ENCODE measurements around the gene ZDHHC16. TPM values are rescaled to one million over a fixed set of nuclear protein-coding genes. Genes with fewer than 3 reads are reported as not detected.

ZDHHC16 gene
- polyA plus RNA-seq, 3 donors = 16.3 to 26.4 (median 24.1) TPM

DNA sequence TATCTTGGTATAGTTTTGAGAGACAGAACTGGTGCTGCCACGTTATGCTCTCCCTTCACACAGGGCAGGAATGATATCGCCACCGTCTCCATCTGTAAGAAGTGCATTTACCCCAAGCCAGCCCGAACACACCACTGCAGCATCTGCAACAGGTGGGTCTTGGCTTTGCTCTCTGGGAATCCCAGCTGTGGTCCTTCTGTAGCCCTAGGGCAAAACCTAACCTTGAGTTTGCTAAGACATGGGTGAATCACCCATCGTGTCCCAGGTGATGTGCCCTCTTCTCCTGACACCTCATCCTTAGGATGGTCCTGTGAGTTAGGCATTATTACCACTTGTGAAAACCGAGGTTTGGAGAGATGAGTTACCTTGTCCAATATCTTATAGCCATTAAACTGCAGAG, 6.4 kb downstream of the ZDHHC16 start:
- H3K9ac ChIP-seq (ENCODE audit: insufficient read depth, low read length, poor library complexity, severe bottlenecking) = no peak overlapping the region
- Mint-ChIP-seq H3K36me3 (peaks cover 51 to 67% of the 10 kb centered on the region in 2 donors), H3K9me3 (no peaks in the 10 kb centered on the region), H3K4me1 (peaks cover 13% of the 10 kb centered on the region), H3K4me3 (no peak overlapping the region), H3K27me3 (ENCODE audit: low read depth in 3 of 3) (peaks cover 0 to 2% (median 0%) of the 10 kb centered on the region in 3 donors), H3K27ac (no peak overlapping the region)
- peaks cover 47 to 72% of the 10 kb centered on the region in 2 donors for H3K36me3 ChIP-seq (replicated peaks in 1 of 2; ENCODE audit: control insufficient read depth in 1 of 2, insufficient read depth in 2 of 2, low read length in 2 of 2)
- intact Hi-C loops (cut with micrococcal nuclease) = no loop called here
- peaks cover 33% of the 10 kb centered on the region for H3K79me2 ChIP-seq (ENCODE audit: insufficient read depth, low read length)
- H3K9me3 ChIP-seq (replicated peaks in 1 of 2; ENCODE audit: control insufficient read depth in 1 of 2, insufficient read depth in 1 of 2, low read length in 2 of 2) = no peaks in the 10 kb centered on the region
- no peak overlapping the region for H2AFZ ChIP-seq (ENCODE audit: insufficient read depth, low read depth, low read length, poor library complexity, severe bottlenecking)
- H3K27ac ChIP-seq (ENCODE audit: low read depth in 1 of 2, low read length in 2 of 2) = peak overlapping the region in 1 of 2 donors; percentile 3
- WGBS (ENCODE audit: insufficient coverage) = 98% methylated on average over 5 of the region's 6 CpGs
- H3K27me3 ChIP-seq (ENCODE audit: control insufficient read depth in 2 of 2, insufficient read depth in 2 of 2, low read length in 2 of 2) = no peaks in the 10 kb centered on the region
- no peak for DNase-seq
- H3K4me1 ChIP-seq (ENCODE audit: control insufficient read depth in 1 of 2, insufficient read depth in 2 of 2, low read length in 2 of 2) = peaks cover 0 to under 1% of the 10 kb centered on the region in 2 donors
- H4K20me1 ChIP-seq (ENCODE audit: insufficient read depth, low read length) = peaks cover 28% of the 10 kb centered on the region
- H3K4me3 ChIP-seq (replicated peaks in 1 of 3; ENCODE audit: low read depth in 2 of 3, low read length in 3 of 3) = no peak overlapping the region
- no peak overlapping the region for H3K4me2 ChIP-seq (replicated peaks; ENCODE audit: extremely low read depth, low read length, poor library complexity, severe bottlenecking)
- TF ChIP-seq, protein P1, sequence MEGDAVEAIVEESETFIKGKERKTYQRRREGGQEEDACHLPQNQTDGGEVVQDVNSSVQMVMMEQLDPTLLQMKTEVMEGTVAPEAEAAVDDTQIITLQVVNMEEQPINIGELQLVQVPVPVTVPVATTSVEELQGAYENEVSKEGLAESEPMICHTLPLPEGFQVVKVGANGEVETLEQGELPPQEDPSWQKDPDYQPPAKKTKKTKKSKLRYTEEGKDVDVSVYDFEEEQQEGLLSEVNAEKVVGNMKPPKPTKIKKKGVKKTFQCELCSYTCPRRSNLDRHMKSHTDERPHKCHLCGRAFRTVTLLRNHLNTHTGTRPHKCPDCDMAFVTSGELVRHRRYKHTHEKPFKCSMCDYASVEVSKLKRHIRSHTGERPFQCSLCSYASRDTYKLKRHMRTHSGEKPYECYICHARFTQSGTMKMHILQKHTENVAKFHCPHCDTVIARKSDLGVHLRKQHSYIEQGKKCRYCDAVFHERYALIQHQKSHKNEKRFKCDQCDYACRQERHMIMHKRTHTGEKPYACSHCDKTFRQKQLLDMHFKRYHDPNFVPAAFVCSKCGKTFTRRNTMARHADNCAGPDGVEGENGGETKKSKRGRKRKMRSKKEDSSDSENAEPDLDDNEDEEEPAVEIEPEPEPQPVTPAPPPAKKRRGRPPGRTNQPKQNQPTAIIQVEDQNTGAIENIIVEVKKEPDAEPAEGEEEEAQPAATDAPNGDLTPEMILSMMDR (IDR thresholded peaks at IDR 0.05) = no peak

DNA sequence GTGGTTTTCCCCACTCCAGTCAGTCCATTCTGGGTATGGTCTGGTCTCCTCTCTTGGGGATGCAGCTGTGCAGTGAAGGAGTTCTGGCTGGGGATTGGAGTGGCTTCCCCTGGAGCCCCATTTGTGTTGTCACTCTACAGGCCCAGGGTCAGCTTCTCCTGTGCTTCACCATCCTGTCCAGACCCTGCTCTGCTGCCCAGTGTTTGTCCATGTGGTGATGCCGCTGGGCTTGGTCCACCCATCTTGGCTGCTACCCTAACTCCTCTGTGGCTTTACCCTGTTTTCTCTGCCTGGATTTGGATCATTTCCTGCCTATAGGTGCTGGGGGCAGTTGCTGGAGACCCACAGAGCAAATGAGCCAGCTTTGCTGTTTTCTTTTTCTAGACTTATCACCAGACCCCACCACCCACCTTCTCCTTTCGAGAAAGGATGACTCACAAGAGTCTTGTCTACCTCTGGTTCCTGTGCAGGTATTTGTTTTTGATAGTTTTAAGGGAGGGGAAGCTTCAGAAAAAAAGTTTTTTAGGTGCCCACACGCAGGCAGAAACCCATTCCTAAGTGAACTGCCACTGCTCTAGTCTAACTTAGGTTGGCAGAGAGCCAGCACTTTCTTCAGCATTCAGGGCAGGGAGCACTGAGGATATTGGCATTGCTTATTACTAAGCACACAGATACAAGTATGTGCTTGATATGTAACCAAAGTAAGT, 8.5 kb downstream of the ZDHHC16 start:
- Histone ChIP-seq H3K9ac (ENCODE audit: insufficient read depth, low read length, poor library complexity, severe bottlenecking) (no peak overlapping the region), H3K4me2 (replicated peaks; ENCODE audit: extremely low read depth, low read length, poor library complexity, severe bottlenecking) (no peak overlapping the region), H3K4me3 (replicated peaks in 1 of 3; ENCODE audit: low read depth in 2 of 3, low read length in 3 of 3) (no peak overlapping the region), H3K27me3 (ENCODE audit: control insufficient read depth in 2 of 2, insufficient read depth in 2 of 2, low read length in 2 of 2) (no peaks in the 10 kb centered on the region), H3K36me3 (replicated peaks in 1 of 2; ENCODE audit: control insufficient read depth in 1 of 2, insufficient read depth in 2 of 2, low read length in 2 of 2) (peaks cover 66 to 93% of the 10 kb centered on the region in 2 donors), H4K20me1 (ENCODE audit: insufficient read depth, low read length) (peaks cover 28% of the 10 kb centered on the region), H3K4me1 (ENCODE audit: control insufficient read depth in 1 of 2, insufficient read depth in 2 of 2, low read length in 2 of 2) (no peaks in the 10 kb centered on the region), H3K27ac (ENCODE audit: low read depth in 1 of 2, low read length in 2 of 2) (peak overlapping the region in 1 of 2 donors; percentile 10), H3K9me3 (replicated peaks in 1 of 2; ENCODE audit: control insufficient read depth in 1 of 2, insufficient read depth in 1 of 2, low read length in 2 of 2) (no peaks in the 10 kb centered on the region), H2AFZ (ENCODE audit: insufficient read depth, low read depth, low read length, poor library complexity, severe bottlenecking) (no peak overlapping the region), H3K79me2 (ENCODE audit: insufficient read depth, low read length) (peaks cover 12% of the 10 kb centered on the region)
- Mint-ChIP-seq H3K27me3 (ENCODE audit: low read depth in 3 of 3) (peaks cover 0 to 2% (median 2%) of the 10 kb centered on the region in 3 donors), H3K4me3 (no peak overlapping the region), H3K36me3 (peaks cover 69 to 85% of the 10 kb centered on the region in 2 donors), H3K27ac (peak overlapping the region in 3 of 7 donors; percentile 41 to 81 (median 50)), H3K4me1 (peaks cover 4% of the 10 kb centered on the region), H3K9me3 (no peaks in the 10 kb centered on the region)
- intact Hi-C loops (cut with micrococcal nuclease) = no loop called here
- no peak for DNase-seq
- TF ChIP-seq, protein P1 (IDR thresholded peaks at IDR 0.05) = no peak
- WGBS (ENCODE audit: insufficient coverage) = 92% methylated on average over 2 of the region's 3 CpGs
